Astrocyte (in vitro differentiated cells and primary cell): ENCODE results near the gene FGF12. TPM values are rescaled to one million over a fixed set of nuclear protein-coding genes. Genes with fewer than 3 reads are reported as not detected.

ENCODE experiments used
- DNase-seq: peaks from one replicate; pipeline ENCODE4 v3.0.0-alpha.2; 2010; ENCODE audit warnings: low read depth
- FAIRE-seq: peaks from 2 replicates; lab custom pipeline; 2011; peaks lifted over from hg19 to GRCh38; lab: Jason Lieb, UNC
- H2AFZ ChIP-seq: 2 replicates; pipeline ENCODE4 v1.6.0; 2012; ENCODE audit warnings: low read depth, low read length, inconsistent platforms
- H3K27ac ChIP-seq: 2 replicates; pipeline ENCODE4 v1.5.1; 2011; ENCODE audit warnings: low read depth, low read length, inconsistent platforms
- H3K27me3 ChIP-seq: 2 replicates; pipeline ENCODE4 v1.6.0; 2011; ENCODE audit warnings: low read length, inconsistent platforms; ENCODE audit not compliant: insufficient read depth
- H3K36me3 ChIP-seq: 2 replicates; pipeline ENCODE4 v1.5.1; 2011; ENCODE audit warnings: low read length, inconsistent platforms; ENCODE audit not compliant: insufficient read depth
- H3K4me1 ChIP-seq: 2 replicates; pipeline ENCODE4 v1.5.1; 2011; ENCODE audit warnings: low read length, inconsistent platforms; ENCODE audit not compliant: insufficient read depth
- H3K4me2 ChIP-seq: 2 replicates; pipeline ENCODE4 v1.6.0; 2012; ENCODE audit warnings: low read length, inconsistent platforms
- H3K4me3 ChIP-seq: 2 replicates; pipeline ENCODE4 v1.5.1; 2011; ENCODE audit warnings: low read depth, mild to moderate bottlenecking, low read length, inconsistent platforms; ENCODE audit not compliant: insufficient read depth
- H3K79me2 ChIP-seq: 2 replicates; pipeline ENCODE4 v1.6.0; 2012; ENCODE audit warnings: mild to moderate bottlenecking, low read length, inconsistent platforms; ENCODE audit not compliant: insufficient read depth
- H3K9ac ChIP-seq: 2 replicates; pipeline ENCODE4 v1.6.0; 2012; ENCODE audit warnings: mild to moderate bottlenecking, low read length, inconsistent platforms
- H3K9me3 ChIP-seq: 2 replicates; pipeline ENCODE4 v1.5.1; 2012; ENCODE audit warnings: low read depth, mild to moderate bottlenecking, low read length, inconsistent platforms; ENCODE audit not compliant: insufficient read depth
- H4K20me1 ChIP-seq: 2 replicates; pipeline ENCODE4 v1.6.0; 2012; ENCODE audit warnings: low read length, inconsistent platforms; ENCODE audit not compliant: insufficient read depth
- H3K27ac Mint-ChIP-seq: one replicate; pipeline ENCODE4 v1.8.0; 2021; ENCODE audit warnings: mild to moderate bottlenecking, mixed read lengths; ENCODE audit not compliant: unreplicated experiment
- H3K27me3 Mint-ChIP-seq: one replicate; pipeline ENCODE4 v1.8.0; 2021; ENCODE audit warnings: low read depth, mixed read lengths; ENCODE audit not compliant: unreplicated experiment
- H3K36me3 Mint-ChIP-seq: one replicate; pipeline ENCODE4 v1.8.0; 2021; ENCODE audit warnings: low read depth, mixed read lengths; ENCODE audit not compliant: unreplicated experiment
- H3K4me1 Mint-ChIP-seq: one replicate; pipeline ENCODE4 v1.8.0; 2021; ENCODE audit warnings: low read depth, mixed read lengths; ENCODE audit not compliant: unreplicated experiment
- H3K4me3 Mint-ChIP-seq: one replicate; pipeline ENCODE4 v1.8.0; 2021; ENCODE audit warnings: mild to moderate bottlenecking, moderate library complexity, mixed read lengths; ENCODE audit not compliant: unreplicated experiment
- H3K9me3 Mint-ChIP-seq: one replicate; pipeline ENCODE4 v1.8.0; 2021; ENCODE audit warnings: mild to moderate bottlenecking, mixed read lengths; ENCODE audit not compliant: unreplicated experiment
- EZH2 ChIP-seq: IDR thresholded peaks from 2 replicates; pipeline ENCODE4 v1.6.1; 2012; ENCODE audit warnings: mild to moderate bottlenecking, low read length, inconsistent platforms; ENCODE audit not compliant: insufficient read depth
- total RNA-seq: library from RNA; stranded (reverse); gene quantifications from 2 replicates; pipeline ENCODE4 v1.2.1, GENCODE V29; 2021
- TF ChIP-seq, protein P1 (sequence below): IDR thresholded peaks from 2 replicates; pipeline ENCODE4 v1.5.1; 2011; ENCODE audit warnings: low read depth, mild to moderate bottlenecking, inconsistent platforms, low read length, moderate library complexity; ENCODE audit not compliant: insufficient read depth

FGF12 gene
- total RNA-seq, 1 donor from 2014 or later = 1.4 TPM

DNA sequence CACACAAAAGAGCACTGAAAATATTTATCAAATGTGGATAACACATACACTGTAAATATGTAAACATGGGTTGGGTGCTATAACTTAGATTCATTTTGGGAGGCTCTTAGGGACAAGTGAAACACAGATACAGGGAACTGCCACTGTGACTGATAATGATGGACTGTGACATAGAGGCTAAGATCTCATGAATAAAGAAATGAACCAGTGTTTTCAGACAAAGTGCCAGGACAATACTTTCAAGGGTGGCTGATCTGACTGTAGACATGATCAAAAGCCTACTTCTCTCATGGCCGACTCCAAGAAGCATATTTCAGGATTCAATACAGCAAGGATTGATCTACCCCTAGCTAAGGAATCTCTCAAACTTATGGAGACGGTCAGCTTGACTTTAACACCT, 353.8 kb downstream of the FGF12 start:
- FAIRE-seq (no peak), DNase-seq (no peak)
- H3K4me1 Mint-ChIP-seq = peaks cover 6% of the 10 kb centered on the region
- no peaks in the 10 kb centered on the region for H4K20me1 ChIP-seq
- H3K27me3 Mint-ChIP-seq = no peaks in the 10 kb centered on the region
- H2AFZ ChIP-seq = no peak overlapping the region
- H3K9ac ChIP-seq = no peak overlapping the region
- H3K4me1 ChIP-seq = no peaks in the 10 kb centered on the region
- TF ChIP-seq, protein P1, sequence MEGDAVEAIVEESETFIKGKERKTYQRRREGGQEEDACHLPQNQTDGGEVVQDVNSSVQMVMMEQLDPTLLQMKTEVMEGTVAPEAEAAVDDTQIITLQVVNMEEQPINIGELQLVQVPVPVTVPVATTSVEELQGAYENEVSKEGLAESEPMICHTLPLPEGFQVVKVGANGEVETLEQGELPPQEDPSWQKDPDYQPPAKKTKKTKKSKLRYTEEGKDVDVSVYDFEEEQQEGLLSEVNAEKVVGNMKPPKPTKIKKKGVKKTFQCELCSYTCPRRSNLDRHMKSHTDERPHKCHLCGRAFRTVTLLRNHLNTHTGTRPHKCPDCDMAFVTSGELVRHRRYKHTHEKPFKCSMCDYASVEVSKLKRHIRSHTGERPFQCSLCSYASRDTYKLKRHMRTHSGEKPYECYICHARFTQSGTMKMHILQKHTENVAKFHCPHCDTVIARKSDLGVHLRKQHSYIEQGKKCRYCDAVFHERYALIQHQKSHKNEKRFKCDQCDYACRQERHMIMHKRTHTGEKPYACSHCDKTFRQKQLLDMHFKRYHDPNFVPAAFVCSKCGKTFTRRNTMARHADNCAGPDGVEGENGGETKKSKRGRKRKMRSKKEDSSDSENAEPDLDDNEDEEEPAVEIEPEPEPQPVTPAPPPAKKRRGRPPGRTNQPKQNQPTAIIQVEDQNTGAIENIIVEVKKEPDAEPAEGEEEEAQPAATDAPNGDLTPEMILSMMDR = no peak
- no peak for TF ChIP-seq EZH2
- no peaks in the 10 kb centered on the region for H3K9me3 Mint-ChIP-seq
- no peak overlapping the region for H3K4me3 ChIP-seq
- no peaks in the 10 kb centered on the region for H3K27me3 ChIP-seq
- H3K27ac ChIP-seq = no peak overlapping the region
- no peaks in the 10 kb centered on the region for H3K79me2 ChIP-seq
- no peak overlapping the region for H3K27ac Mint-ChIP-seq
- no peaks in the 10 kb centered on the region for H3K9me3 ChIP-seq
- no peak overlapping the region for H3K4me3 Mint-ChIP-seq
- no peak overlapping the region for H3K4me2 ChIP-seq
- peaks cover 1% of the 10 kb centered on the region for H3K36me3 Mint-ChIP-seq
- no peaks in the 10 kb centered on the region for H3K36me3 ChIP-seq

DNA sequence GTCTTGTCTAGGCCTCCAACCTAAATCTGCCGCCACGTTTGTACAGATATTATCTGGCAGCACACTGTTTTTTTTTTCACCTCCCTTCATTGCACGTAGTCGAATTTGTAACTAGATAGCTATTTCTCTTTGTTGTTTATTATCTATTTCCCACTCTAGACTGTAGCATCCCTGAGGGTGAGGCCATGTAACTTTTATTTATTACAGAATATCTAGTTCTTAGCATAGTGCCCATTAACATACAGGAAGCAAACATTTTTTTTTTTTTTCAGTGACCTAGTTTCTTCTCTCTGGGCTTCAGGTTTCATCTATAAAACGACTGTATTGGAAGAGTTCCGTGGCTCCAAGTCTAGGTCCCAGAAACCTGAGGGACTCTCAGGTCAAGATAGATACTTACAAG, 354.3 kb downstream of the FGF12 start:
- H3K4me3 Mint-ChIP-seq = no peak overlapping the region
- FAIRE-seq (no peak), DNase-seq (no peak)
- no peak overlapping the region for H3K27ac Mint-ChIP-seq
- no peaks in the 10 kb centered on the region for H3K9me3 Mint-ChIP-seq
- no peaks in the 10 kb centered on the region for H3K36me3 ChIP-seq
- no peak for TF ChIP-seq EZH2
- TF ChIP-seq, protein P1 = no peak
- H3K27me3 ChIP-seq = no peaks in the 10 kb centered on the region
- no peak overlapping the region for H3K9ac ChIP-seq
- no peaks in the 10 kb centered on the region for H3K4me1 ChIP-seq
- no peaks in the 10 kb centered on the region for H3K9me3 ChIP-seq
- no peaks in the 10 kb centered on the region for H3K79me2 ChIP-seq
- no peaks in the 10 kb centered on the region for H4K20me1 ChIP-seq
- no peak overlapping the region for H2AFZ ChIP-seq
- no peak overlapping the region for H3K4me2 ChIP-seq
- no peaks in the 10 kb centered on the region for H3K27me3 Mint-ChIP-seq
- H3K4me3 ChIP-seq = no peak overlapping the region
- peaks cover 1% of the 10 kb centered on the region for H3K36me3 Mint-ChIP-seq
- H3K4me1 Mint-ChIP-seq = peaks cover 6% of the 10 kb centered on the region
- no peak overlapping the region for H3K27ac ChIP-seq

DNA sequence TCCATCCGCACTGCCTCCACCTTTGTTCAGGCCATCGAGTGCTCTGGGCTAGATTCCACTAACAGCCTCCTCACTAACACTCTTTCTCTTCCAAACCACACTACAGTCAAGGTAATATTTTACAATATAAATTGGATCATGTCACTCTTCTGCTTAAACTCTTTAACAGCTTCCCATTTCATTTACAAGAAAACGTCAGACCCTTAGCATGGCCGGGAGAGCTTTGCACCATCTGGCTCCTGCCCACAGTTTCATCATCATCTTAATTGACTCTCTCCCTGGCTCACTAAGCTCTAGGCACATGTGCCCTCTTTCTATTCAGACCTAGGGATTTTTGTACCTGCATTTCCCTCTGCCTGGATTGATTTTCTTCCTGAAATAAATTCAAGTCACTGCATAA, 354.7 kb downstream of the FGF12 start:
- H3K36me3 ChIP-seq = no peaks in the 10 kb centered on the region
- DNase-seq (no peak), FAIRE-seq (no peak)
- Mint-ChIP-seq H3K4me3 (no peak overlapping the region), H3K36me3 (peaks cover 1% of the 10 kb centered on the region), H3K27ac (no peak overlapping the region), H3K27me3 (no peaks in the 10 kb centered on the region), H3K4me1 (peaks cover 6% of the 10 kb centered on the region), H3K9me3 (no peaks in the 10 kb centered on the region)
- H3K9ac ChIP-seq = no peak overlapping the region
- H3K4me2 ChIP-seq = no peak overlapping the region
- no peaks in the 10 kb centered on the region for H3K9me3 ChIP-seq
- no peaks in the 10 kb centered on the region for H3K4me1 ChIP-seq
- H3K27ac ChIP-seq = no peak overlapping the region
- no peaks in the 10 kb centered on the region for H3K79me2 ChIP-seq
- H4K20me1 ChIP-seq = no peaks in the 10 kb centered on the region
- H3K4me3 ChIP-seq = no peak overlapping the region
- no peak for TF ChIP-seq EZH2
- TF ChIP-seq, protein P1 = no peak
- H2AFZ ChIP-seq = no peak overlapping the region
- no peaks in the 10 kb centered on the region for H3K27me3 ChIP-seq
